Ureter (tissue), 1 donor: Measurements from ENCODE around the gene P2RX5. TPM values are rescaled to one million over a fixed set of nuclear protein-coding genes. Genes with fewer than 3 reads are reported as not detected.
"Not testable (repeated sequence)": the region's sequence is repeated elsewhere in the genome, so short reads cannot be mapped to it uniquely, and the experiment has no call there.

Source experiments
- DNase-seq: peaks from one replicate; pipeline ENCODE4 v3.0.0-alpha.2; 2020; ENCODE audit warnings: low spot score
- total RNA-seq: library from RNA; stranded (reverse); gene quantifications from one replicate; pipeline ENCODE4 v1.2.4, GENCODE V29; 2023
- donor health status: DM: yes; HTN: yes; CAD: no.

P2RX5 gene, protein sequence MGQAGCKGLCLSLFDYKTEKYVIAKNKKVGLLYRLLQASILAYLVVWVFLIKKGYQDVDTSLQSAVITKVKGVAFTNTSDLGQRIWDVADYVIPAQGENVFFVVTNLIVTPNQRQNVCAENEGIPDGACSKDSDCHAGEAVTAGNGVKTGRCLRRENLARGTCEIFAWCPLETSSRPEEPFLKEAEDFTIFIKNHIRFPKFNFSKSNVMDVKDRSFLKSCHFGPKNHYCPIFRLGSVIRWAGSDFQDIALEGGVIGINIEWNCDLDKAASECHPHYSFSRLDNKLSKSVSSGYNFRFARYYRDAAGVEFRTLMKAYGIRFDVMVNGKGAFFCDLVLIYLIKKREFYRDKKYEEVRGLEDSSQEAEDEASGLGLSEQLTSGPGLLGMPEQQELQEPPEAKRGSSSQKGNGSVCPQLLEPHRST
- total RNA-seq = 3.0 TPM

DNA sequence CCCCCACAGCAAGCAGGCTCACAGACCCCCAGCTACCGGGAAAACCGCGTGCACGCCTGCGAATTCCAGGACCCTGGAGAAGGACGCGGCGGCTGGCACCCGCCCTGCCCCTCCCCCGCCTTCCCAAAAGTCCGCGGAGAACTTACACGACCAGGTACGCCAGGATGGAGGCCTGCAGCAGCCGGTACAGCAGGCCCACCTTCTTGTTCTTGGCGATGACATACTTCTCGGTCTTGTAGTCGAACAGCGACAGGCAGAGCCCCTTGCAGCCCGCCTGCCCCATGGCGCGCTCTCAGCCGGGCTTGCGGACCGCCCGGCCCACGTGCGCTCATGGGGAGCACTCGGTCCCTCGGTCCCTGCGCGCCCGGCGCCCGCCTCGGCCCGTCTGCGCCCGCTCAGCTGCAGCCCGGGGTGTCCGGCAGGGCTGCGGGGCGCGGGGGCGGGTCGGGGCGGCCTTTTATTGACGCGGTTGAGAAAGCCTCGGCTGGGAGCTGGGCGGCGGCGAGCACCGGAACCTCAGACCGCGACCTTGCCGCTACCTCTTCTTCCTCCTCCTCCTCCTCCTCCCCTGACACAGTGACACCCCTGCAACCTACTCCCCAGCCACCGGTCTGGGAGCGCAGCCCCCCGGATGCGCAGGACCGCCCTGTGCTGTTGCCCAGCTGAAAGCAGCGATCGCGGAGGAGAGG, at the start of gene P2RX5:
Gene P2RX5, minus strand, starts transcription at position 433 of the 689 bp plus-strand sequence. Its CDS starts 150 bp downstream, at position 283.
- no peak for DNase-seq

DNA sequence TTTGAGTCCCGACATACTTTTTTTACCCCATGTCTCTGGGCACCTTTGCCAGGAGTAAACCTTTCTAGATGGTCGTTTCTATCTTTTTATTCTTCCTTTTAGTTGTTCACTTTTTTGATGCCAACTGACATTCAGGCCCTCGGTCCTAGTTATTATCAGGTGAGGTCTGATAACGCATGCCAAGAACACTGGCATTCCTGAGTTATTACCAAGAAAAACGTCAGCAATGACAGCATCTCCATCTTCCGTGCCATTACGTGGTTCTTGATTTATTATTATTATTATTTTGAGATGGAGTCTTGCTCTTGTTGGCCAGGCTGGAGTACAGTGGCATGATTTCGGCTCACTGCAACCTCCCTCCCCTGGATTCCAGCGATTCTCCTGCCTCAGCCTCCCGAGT, 49.1 kb upstream of the P2RX5 start:
- DNase-seq = no peak

DNA sequence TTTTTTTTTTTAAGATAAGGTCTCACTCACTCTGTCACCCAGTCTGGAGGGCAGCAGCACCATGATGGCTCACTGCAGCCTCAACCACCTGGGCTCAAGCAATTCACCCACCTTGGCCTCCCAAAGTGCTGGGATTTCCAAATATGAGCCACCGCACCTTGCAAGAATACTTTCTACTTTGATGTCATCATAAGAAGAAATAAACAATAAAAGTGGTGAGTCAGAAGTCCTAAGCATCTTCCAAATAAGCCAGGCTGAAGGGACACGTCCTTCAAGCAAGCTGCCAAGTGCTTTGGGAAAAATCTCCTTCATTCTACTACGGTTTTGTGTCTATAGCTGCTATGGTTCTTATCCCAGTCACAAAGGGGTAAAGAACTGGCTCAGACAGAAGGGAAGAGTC, 48.1 kb upstream of the P2RX5 start:
- DNase-seq = no peak

DNA sequence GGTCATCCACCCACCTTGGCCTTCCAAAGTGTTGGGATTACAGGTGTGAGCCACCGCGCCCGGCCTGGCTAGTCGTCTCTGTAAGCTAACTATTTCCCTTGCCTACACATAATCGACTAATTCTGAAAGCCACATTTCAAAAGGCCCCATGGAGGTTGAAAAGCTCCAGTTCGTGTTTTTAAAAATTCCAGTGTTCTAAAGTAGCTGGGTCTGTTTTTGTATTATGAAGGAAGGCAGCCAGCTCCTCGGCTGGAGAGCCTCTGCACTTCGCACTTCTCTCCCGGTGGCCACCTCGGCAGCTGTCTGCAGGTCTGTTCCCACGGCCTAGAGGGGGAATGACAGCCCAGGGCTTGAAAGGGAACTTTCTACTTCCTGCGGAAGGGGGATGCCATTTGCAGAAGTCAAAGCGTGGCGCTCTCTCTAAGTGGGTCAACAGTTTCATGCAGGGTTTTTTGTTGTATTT, 44.7 kb upstream of the P2RX5 start:
- DNase-seq = no peak

DNA sequence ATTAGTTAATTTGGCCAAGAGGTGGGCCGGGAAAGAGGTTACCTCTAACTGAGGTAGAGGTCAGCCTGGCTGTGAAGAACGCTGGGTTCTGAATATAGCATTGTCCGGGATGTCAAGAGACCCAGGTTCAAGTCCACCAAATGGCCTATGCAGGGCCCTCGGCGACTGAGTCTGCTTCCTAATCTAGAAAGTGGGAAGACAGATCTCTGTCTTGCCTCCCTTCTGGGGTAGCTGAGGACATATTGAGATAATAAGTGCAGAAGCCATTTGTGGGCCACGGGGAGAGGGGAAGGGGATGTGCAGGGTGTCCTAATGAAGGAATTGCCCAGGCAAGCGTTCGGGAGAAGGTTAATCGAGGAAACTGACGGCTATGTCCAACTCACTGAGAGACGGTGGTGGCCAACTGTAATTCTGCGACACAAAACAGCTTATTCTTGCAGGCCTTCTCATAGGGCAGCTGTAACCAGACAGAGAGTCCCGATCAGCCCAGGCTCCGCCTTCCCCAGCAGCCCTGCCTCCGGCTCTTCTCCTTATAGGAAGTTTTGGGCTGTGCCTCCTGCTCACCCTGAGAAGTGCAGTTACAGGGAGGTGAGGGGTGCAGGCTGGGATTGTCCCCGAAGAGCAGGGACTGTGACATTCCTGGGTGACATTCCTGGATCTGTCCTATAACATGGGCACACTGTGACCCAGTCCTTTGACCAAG, 43.6 kb upstream of the P2RX5 start:
- DNase-seq = no peak

DNA sequence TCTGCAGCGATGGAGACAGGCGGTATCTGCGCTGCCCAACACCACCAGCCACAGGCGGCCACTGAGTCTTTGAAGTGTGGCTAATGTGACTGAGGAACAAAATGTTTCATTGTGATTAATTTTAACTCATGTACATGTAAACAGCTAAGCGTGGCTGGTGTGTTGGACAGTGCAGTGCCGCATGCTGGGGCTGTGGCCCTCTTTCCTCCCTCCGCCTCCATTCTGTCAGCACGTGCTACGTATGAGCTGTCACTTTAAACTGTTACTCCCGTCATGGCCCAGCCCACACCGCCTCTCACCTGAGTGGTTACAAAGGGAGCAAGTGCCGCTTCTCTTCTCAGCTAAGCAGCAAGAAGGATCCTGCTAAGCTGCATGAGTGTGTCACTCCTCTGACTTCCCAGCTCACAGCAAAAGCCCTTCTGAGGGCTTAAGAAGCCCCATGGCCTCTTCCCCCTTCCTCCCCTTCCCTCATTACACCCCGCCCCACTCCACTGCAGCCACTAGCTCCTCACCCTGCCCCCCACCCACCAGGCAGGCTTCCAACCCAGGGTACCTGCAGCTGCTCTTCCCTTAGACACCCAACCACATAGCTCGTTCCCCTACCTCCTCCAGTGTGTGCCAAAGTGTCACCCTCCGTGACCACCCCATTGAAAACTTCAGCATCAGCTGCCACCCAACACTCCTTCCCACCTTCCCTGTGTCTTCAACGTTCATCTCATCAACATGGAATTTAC, 42.8 kb upstream of the P2RX5 start:
- peak; percentile 65 for DNase-seq

DNA sequence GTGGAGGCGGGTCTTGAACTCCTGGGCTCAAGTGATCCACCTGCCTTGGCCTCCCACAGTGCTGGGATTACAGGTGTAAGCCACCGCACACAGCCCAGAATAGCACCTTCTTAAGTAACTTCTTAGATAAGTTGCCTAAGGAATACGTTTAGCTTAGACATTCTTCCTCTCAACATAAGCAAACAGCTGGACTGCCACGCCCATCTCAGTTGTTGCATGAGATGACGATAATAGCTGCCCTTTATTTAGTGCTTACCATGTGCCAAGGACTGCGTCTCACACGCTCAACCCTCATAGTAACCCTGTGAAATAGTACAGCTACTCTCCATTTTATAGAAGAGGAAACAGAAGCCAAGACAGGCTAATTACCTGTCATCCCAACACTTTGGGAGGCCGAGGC, 39.6 kb upstream of the P2RX5 start:
- DNase-seq = no peak

DNA sequence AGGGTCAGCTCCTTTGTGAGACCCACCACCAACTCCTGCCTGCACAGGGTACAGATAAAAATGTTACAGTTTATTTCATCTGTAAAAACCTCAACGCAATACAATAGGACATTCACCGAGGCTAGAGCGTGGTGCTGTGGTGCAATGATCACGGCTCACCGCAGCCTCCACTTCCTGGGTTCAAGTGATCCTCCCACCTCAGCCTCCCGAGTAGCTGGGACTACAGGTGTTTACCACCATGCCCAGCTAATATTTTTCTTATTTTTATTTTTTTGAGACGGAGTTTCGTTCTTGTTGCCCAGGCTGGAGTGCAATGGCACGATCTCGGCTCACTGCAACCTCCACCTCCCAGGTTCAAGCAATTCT, 38.9 kb upstream of the P2RX5 start:
- DNase-seq = not testable (repeated sequence)

DNA sequence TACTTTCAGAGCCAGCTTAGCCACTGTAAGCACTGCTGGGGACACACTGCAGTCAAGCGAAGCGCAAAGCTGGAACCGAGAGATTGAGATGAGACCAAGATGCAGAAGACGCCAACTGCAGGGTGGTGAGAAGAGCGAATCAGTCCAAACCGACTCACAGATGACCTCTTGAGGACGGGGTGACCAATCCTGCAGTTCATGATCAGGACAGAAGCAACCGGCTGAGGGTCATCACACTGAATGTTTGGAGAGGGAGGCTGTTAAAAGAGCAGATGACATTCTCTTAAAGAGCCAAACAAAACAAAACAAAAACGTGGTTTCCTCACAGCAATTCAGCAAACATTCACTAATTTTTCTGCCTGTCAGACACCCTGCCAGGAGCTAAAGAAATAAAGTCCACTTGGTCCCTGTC, 36.3 kb upstream of the P2RX5 start:
- no peak for DNase-seq

DNA sequence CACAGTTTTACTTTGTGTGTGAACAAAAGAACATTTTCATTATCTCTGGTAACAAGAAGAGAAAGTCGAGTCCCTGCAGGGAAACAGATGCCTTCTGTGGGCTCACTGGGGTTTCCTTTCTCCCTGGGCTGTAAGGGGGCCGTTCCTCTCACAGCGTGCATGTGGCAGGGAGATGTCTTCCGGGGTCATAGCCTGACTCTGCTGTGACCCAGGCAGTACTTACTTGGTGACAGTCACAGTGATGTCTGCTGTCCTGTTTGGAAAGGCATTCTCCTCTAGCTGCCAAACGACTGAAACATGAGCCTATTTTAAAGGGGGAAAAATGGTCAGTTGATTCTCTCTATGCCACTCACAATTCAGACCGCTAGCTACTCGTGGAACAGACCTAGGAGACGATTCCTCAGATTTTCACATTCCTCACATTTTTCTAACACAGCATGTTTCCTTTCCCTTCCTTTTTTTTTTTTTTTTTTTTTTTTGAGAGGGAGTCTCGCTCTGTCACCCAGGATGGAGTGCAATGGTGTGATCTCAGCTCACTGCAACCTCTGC, 35.0 kb upstream of the P2RX5 start:
- no peak for DNase-seq

DNA sequence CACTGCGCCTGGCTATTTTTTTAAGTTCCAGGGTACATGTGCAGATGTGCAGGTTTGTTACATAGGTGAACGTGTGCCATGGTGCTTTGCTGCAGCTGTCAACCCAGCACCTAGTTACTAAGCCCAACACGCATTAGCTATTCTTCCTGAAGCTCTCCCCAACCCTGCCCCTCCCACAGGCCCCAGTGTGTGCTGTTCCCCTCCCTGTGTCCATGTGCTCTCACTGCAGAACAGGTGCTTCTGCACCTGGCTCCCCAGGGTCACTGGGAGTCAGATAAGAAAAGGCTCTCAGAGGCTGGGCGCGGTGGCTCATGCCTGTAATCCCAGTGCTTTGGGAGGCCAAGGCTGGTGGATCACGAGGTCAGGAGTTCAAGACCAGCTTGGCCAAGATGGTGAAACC, 33.9 kb upstream of the P2RX5 start:
- no peak for DNase-seq

DNA sequence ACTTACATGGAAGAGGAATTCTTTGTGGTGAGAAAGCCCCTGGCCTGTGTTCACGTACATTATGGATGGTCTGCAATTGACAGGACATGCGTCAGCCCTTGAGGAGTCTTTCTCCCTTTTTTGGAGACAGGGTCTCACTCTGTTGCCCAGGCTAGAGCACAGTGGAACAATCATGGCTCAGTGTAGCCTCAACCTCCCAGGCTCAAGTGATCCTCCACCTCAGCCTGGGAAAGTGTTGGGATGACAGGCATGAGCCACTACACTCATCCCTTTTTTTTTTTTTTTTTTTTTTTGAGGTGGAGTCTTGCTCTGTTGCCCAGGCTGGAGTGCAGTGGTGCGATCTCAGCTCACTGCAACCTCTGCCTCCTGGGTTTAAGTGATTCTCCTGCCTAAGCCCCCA, 32.1 kb upstream of the P2RX5 start:
- DNase-seq = not testable (repeated sequence)

DNA sequence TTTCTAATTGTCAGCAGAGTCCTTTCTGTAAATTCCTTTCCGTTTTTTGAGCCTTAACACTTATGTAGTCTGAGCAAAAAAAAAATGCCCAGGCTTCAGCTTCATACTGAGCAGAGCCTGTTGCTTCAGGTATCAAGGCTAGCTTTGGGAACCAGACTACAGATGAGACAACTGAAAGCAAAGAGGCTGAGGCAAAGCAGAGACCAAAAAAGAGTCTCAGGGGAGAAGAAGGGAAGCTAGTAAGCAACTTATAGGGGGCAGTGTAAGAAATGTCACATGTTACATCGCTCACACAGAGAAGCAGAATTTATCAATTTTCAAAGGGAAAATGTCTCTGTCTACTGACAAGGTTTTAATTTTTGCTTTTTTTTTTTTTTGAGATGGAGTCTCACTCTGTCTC, 31.1 kb upstream of the P2RX5 start:
- no peak for DNase-seq

DNA sequence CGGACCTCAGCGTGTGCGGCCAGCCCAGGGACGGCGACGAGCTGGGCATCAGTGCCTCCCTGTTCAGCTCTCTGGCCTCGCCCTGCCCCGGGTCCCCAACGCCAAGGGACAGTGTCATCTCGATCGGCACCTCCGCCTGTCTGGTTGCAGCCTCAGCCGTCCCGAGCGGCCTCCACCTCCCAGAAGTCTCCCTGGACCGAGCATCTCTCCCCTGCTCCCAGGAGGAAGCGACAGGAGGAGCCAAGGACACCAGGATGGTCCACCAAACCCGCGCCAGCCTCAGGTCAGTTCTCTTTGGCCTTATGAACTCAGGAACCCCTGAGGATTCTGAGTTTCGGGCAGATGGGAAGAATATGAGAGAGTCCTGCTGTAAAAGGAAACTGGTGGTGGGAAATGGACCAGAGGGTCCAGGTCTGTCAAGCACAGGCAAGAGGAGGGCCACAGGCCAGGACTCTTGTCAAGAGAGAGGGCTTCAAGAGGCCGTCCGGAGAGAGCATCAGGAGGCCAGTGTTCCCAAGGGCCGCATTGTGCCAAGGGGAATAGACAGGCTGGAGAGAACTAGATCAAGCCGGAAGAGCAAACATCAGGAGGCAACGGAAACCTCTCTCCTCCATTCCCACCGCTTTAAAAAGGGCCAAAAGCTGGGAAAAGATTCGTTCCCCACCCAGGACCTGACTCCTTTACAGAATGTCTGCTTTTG, 28.6 kb upstream of the P2RX5 start:
- DNase-seq = no peak

DNA sequence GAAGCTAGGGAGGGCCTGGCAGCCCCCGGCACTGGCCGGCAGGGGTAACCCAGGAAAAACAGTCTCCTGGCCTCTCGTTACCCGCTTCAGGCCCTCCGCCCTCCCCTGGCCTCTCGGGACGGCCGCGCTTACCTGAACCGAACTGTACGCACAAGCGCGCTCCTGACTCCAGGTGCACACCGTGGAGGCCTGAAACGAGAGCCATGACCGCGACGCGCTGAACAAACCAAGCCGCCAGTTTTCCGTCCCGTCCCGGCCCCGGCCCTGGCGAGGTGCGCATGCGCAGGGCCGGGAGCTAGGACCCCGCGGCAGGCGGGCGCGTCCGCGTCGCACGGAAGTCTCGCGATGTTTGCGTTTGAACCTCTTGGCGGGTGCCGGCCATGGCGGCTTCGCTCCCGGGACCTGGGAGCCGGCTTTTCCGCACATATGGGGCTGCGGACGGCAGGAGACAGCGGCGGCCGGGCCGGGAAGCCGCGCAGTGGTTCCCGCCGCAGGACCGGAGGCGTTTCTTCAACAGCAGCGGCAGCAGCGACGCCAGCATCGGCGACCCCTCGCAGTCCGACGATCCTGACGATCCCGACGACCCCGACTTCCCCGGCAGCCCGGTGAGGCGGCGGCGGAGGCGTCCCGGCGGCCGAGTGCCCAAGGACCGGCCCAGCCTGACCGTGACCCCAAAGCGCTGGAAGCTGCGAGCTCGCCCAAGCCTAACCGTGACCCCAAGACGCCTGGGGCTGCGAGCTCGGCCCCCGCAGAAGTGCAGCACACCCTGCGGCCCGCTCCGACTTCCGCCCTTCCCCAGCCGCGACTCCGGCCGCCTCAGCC, 27.8 kb upstream of the P2RX5 start, which contains the start of gene HASPIN:
Gene HASPIN, plus strand, starts transcription at position 348 of the 822 bp plus-strand sequence. Its CDS starts 33 bp downstream, at position 381.
- peak; percentile 92 for DNase-seq

DNA sequence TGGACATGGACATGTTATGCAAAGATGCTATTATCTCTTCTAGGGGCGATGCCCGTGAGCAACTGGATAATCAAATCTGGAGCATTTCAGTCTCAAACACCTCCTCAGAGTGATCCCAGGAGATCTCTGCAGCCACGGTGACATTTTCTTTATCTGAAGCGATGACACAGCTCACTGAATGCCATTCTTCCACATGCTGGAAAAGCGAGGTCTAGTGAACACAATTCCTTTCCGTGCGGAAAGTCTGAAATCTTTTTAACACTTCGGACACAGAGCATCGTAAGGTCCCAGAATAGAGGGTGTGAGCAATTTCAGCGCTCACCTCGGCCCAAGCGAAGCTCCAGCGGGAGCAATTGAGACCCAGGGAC, 27.2 kb upstream of the P2RX5 start:
- no peak for DNase-seq

DNA sequence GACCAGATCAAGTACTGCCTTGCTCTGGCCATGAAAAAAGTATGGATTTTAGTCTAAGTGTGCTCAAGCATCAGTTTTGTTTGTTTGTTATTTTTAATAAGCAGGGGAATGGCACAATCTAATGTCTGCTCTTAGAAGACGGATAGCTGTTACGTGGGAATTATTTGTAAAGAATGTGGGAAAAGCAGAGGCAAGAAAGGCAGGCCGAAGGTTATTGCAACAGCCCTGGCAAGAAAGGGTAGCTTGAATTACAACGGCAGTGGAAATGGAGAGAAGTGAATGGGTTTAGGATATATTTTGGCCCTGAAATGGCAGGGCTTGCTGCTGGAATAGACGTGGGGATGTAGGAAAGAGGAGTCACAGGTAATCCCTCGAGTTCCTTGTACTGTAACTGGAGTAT, 26.8 kb upstream of the P2RX5 start:
- no peak for DNase-seq

DNA sequence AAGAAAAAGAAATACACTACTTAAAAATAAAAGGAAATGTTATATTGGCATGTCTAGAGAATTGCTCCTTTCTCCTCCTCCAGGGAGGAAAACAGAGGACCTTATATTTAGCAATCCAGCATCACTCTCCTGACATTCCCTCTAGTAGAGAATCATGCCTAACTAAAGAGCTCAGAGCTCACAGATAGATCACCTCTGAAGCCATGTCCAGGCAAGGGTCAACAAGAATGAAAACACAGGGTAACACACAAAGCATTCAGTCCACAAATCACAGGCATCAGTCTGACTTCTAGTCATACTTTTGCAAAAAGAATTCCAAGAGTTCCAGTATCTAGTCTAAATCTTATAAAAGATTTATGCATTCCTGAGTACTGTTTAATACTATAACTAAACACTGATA, 23.3 kb upstream of the P2RX5 start:
- no peak for DNase-seq

DNA sequence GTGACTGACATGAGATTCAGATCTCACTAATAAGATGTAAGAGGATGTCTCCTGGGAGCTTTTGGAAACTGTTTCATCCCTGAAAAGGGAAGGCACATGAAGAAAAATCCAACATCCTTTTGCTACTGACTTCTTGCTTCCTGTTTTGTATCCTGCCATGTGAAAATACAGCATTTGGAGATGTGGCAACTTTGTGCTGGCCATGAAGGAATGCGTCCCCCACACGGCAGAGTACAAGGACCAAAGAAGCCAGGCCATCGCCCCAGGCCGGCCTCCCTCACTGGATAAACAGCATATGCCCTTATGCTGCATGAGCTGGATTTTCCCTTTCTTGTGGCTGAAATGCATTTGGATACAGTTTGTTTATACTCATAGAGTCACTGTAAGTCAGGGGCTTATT, 22.2 kb upstream of the P2RX5 start:
- DNase-seq = no peak

DNA sequence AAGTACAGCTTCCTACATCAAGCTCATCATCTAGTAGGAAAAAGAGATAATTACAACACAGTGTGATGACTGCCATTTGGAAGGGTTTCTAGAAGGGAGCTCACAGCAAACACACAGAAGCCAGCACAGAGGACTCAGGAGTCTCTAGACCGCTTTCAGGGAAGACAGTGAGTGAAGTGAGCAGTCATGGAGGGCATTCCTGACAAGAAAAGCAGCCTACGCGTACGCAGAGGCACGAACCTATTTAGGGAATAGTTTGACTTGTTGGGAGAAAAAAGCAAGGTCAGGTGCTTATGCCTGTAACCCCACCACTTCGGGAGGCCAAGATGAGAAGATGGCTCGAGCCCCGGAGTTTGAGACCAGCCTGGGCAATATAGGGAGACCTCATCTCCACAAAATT, 19.3 kb upstream of the P2RX5 start:
- DNase-seq = no peak
